Measurements from ENCODE around the gene EVI5L.

GRCh38 chr19:7885818-7886217 is 55.8 kb downstream of the EVI5L start:
- TF ChIP-seq, protein P1, sequence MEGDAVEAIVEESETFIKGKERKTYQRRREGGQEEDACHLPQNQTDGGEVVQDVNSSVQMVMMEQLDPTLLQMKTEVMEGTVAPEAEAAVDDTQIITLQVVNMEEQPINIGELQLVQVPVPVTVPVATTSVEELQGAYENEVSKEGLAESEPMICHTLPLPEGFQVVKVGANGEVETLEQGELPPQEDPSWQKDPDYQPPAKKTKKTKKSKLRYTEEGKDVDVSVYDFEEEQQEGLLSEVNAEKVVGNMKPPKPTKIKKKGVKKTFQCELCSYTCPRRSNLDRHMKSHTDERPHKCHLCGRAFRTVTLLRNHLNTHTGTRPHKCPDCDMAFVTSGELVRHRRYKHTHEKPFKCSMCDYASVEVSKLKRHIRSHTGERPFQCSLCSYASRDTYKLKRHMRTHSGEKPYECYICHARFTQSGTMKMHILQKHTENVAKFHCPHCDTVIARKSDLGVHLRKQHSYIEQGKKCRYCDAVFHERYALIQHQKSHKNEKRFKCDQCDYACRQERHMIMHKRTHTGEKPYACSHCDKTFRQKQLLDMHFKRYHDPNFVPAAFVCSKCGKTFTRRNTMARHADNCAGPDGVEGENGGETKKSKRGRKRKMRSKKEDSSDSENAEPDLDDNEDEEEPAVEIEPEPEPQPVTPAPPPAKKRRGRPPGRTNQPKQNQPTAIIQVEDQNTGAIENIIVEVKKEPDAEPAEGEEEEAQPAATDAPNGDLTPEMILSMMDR (IDR thresholded peaks at IDR 0.05; ENCODE audit: low read depth, low read length) = no peak
- TF ChIP-seq, protein P2, sequence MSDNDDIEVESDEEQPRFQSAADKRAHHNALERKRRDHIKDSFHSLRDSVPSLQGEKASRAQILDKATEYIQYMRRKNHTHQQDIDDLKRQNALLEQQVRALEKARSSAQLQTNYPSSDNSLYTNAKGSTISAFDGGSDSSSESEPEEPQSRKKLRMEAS (IDR thresholded peaks at IDR 0.05; ENCODE audit: low read depth, low read length) = no peak
- no peak for TF ChIP-seq POLR2A (IDR thresholded peaks at IDR 0.05; ENCODE audit: extremely low read depth, insufficient read length)
